Activated CD4-positive, alpha-beta T cell treated with anti-CD3 and anti-CD28 coated beads for 4 hours (primary cell): ENCODE results near the gene SEPTIN6.
"Not testable (repeated sequence)": the region's sequence is repeated elsewhere in the genome, so short reads cannot be mapped to it uniquely, and the experiment has no call there.

Experiments
- DNase-seq, 2 donors: peaks; one replicate each; pipeline ENCODE4 v3.0.0-alpha.2; 2020

Gene SEPTIN6

DNA sequence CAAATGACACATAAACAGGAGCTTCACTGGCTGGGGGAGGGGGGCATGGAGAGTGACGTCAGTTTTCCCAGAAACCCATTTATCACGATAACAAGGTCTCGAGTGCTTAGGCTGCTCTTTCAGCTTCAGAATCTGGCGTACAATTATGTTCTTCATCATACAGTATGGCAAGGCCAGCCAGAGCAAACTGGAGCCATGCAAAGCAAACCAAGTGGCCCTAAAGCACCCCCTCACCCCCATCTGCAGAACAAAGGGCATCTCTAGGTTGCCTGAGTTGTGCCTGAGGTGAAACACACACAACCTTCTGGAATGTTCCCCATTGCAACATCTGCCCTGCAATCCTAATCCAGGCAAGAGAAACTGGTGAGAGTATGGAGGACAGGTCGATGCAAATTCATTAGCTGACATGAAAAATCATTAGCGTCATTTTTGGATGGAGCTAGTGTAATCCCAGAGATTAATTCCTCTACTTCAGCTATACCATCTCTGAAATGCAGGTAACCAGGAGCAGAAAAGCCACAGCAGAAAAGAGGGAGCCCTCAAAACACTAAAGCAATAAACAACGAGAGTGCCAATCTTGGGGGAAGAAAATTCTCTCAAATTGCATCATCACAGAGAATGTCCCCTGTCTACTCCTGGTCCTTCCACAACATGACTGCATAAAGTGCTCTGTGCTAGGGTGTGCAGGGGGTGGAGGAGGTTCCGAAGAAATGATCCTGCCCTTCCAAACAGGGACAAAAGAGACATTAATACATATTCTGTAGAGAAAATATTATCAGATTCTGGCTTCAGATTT lies 1.8 kb downstream of the SEPTIN6 start:
- peak; percentile 57 to 82 for DNase-seq

GRCh38 chrX:119688911-119689321 lies 4.1 kb downstream of the SEPTIN6 start:
- peak in 1 of 2 donors; percentile 52 for DNase-seq

DNA sequence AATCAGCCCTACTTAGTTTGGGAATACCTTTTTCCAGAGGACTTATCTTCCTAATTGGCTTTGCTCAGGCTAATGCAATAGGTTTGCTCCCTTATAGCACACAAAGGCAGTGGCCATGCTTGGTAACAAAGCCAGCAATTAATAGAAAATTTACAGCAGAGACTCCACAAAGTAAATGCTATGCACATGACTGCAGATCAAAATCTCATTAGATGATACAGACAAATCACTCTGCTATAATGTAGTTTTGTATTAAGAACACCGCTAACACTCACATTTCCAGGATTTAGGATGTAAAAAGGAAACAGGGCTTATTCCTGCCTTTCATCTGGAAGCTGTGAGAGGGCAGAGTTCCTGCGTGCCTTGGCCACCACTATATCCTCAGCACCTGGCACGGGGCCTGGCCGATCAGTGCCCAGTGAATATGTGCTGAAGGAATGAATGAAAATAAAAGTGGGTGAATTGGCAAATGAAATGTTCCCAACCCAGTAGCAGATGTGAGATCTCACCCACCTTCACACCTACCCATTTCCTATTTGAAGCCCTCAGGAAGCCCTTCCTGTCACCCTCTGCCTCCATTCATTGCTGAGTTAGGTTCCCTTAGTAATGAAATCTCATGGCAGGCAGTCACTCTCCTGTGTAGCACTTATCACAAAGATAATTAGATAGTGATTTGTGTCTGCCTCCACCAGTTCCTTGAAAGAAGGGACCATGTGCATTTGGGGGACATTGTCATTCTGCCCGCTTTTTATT lies 5.1 kb downstream of the SEPTIN6 start:
- no peak for DNase-seq

DNA sequence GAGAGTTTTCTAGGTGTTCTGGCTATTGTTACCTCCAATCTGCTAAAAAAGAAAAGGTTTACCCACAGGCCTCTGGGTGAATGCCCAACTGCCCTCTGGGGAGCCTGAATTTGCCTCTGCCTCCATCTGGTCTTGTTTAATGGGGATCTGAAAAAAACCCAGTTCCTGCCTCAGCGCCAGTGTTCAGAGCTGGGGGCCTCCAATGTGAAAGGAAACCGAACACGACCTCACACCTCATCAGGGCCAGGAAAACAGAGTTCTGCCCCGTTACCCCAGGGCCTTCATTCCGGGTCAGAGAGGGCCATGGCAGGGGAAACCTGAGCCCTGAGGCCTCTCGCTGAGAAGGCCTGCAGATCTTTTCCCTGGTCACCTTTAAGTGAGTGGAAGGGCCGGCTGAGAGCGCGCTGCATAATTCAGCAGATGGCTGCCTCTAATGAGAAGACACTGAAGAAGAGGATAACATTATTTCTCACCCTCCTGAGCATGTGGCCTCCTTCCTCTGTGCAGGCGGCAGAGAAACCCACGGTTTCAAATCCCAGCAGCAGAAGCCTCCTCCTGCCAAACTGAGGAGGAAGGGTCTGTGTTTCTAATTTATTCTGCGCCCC lies 6.8 kb downstream of the SEPTIN6 start:
- DNase-seq = no peak

GRCh38 chrX:119685225-119686066 lies 7.5 kb downstream of the SEPTIN6 start:
- peak; percentile 49 to 63 for DNase-seq

GRCh38 chrX:119684916-119685224 lies 8.1 kb downstream of the SEPTIN6 start:
- DNase-seq = no peak

- not testable (repeated sequence) for DNase-seq
Observed at GRCh38 chrX:119684312-119684711, 8.7 kb downstream of the SEPTIN6 start.

- DNase-seq = no peak
Observed at GRCh38 chrX:119682019-119682989, 10.7 kb downstream of the SEPTIN6 start.

GRCh38 chrX:119677654-119677981 lies 15.3 kb downstream of the SEPTIN6 start:
- DNase-seq = no peak

DNA sequence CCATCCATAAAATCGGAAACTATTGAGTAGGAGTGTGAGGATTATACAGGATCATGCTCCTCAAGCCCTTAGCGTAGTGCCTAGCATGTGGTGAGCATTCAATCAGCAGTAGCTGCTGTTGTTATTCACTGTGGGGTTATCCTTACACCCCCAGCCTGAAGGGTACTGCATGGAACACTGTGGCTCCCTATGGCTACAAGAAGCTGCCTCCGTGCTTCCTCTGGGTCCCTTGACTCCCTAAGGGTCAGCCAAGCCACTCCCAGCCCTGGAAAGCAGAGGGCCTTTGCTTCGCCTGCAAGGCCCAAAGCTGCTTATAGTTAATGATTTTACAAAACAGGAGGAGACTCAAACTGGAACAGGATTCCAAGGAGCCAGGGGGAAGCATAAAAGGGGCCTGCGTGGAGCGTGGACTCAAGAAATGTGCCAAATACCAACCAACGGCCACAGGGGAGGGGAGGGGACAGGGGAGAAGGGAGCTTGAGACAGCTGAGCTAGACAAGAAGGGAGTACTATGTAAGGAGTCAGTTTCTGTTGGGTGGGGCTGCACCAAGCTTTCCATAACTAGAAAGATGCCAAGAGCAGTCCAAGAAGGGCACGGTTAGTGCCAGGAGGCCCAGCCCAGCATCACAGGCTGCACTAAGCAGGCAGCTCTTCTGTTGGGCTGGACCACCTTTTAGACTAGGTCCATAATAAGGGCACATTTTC lies 15.9 kb downstream of the SEPTIN6 start:
- no peak for DNase-seq

- no peak for DNase-seq
Observed at GRCh38 chrX:119673336-119673735, 19.6 kb downstream of the SEPTIN6 start.

DNA sequence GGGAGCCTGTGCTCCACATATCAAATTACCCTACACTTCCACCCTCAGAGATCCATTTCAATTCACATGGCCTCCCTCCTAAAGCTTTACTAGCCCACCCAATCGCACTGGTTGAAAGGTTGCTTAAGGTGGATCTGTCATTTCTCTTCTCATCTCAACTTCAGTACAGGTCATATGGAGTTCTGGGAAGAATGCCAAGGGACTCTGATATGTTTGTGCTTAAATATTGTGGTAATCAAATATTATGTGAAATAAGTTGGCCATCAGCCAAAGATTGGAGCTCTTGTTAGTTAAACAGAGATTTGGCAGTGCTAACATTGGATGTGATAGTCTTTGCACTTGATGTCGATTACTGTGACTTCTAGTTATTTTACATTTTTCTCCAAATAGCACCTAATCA lies 20.5 kb downstream of the SEPTIN6 start:
- DNase-seq = no peak

- DNase-seq = no peak
Observed at GRCh38 chrX:119669424-119670037, 23.4 kb downstream of the SEPTIN6 start.

DNA sequence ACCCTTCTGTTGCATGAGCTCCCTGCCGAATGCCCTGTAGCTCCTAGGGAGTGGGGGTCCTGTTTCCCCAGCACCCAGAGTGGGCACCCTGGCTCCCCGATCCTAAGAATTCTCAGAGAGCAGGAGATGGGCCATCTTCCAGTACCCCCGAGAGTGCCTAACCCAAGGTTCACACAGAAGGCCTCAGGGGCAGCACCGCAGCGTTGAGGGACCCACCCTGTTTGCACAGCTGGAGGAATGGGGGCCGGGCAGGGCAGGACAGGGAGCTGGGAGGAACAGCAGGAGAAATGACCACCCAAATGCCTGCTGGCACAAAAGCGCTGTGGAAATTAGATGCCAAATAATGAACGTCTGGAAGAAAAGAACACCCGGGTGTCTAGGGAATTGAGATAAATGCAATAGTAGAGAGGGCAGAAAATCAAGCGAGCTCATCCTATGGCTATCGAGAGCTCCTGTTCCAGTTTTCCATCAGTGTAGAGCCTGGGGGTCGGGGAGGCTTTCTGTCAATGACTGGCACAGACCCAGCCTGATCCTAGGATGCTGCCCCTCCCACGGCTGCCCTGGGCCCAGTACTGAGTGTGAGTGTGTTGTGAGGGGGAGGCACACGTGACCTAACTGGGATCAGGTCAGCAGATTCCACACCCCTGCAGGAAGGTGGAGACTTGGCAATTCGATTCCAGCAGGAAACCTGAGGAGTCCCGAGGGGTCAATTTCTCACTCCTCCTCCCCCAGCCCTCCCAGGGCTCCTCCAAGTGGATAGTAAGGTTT lies 25.7 kb downstream of the SEPTIN6 start:
- DNase-seq = no peak

DNA sequence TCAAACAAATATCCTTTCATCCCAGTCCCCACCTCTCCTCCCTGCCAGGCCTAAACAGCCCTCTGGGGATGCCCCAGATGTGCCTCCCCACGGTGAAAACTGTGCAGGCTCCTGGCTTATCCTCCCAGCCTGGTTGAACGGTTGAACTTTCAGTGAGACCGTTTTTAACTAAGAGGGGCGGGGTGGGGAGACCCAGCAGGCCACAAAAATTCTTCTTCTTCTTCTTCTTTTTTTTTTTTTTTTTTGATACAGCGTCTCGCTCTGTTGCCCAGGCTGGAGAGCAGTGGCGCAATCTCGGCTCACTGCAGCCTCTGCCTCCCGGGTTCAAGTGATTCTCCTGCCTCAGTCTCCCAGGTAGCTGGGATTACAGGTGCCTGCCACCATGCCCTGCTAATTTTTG lies 28.1 kb downstream of the SEPTIN6 start:
- not testable (repeated sequence) for DNase-seq

DNA sequence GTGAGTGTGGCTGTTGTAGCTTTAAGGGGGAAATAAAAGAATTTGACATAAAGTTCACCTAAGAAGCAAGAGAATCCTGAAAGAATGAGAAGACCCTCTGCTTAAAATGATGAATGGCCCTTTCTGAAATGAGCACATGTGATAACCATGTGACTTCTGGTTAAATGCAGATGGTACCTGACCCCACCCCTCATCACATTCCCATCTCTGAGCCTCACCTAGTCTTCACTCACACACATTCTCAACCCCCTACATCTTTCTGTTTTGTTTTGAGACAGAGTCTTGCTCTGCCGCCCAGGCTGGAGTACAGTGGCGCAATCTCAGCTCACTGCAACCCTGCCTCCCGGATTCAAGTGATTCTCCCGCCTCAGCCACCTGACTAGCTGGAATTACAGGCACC lies 31.5 kb downstream of the SEPTIN6 start:
- DNase-seq = no peak

GRCh38 chrX:119659522-119659921 lies 33.4 kb downstream of the SEPTIN6 start:
- DNase-seq = no peak

- peak; percentile 70 to 80 for DNase-seq
Observed at GRCh38 chrX:119655125-119655524, 37.8 kb downstream of the SEPTIN6 start.

DNA sequence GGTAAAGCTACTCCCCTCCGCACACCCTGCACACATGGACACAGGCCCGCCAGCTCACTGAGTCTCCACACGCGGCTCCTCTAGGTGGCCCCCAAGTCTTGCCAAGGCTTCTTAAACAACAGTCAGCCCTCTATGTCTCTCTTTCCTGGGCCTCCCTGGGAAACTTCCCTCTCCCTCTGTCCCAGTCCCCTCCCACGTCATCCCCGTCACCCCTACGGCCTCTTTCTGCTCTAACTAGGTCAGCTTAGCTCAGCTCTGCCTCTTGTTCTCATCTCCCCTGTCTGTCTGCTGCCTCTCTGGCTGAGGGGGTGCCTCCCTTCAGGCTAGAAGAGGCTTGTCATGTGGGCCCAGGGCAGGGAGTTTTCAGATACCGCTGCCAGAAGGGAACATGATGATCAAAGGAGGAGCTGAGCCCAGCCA lies 38.8 kb downstream of the SEPTIN6 start:
- peak; percentile 20 to 29 for DNase-seq

GRCh38 chrX:119648421-119648775 lies 44.6 kb downstream of the SEPTIN6 start:
- no peak for DNase-seq
